PFSK-1 (cell line): Measurements from ENCODE around the gene ATP6V0A1.

ENCODE experiments used
- FOXP2 ChIP-seq: optimal IDR thresholded peaks from 2 replicates; pipeline ENCODE3; 2011; ENCODE audit warnings: borderline replicate concordance, control low read depth, inconsistent platforms; ENCODE audit not compliant: insufficient read depth; ENCODE audit errors: extremely low read length, extremely low read depth
- POLR2AphosphoS5 ChIP-seq: IDR thresholded peaks from 2 replicates; pipeline ENCODE4 v1.6.1; 2012; ENCODE audit warnings: low read depth, mild to moderate bottlenecking, control low read depth, low read length, moderate library complexity
- REST ChIP-seq, 2 experiments: IDR thresholded peaks; 2 replicates each; pipeline versions ENCODE4 v1.6.1 to v1.8.0; 2011 to 2012; ENCODE audit warnings: low read depth in 2 of 2, low read length in 2 of 2, control low read depth in 1 of 2, inconsistent platforms in 1 of 2, mild to moderate bottlenecking in 1 of 2, moderate library complexity in 1 of 2; ENCODE audit not compliant: insufficient read depth in 1 of 2
- SIN3A ChIP-seq: IDR thresholded peaks from 2 replicates; pipeline ENCODE4 v1.6.1; 2012; ENCODE audit warnings: mild to moderate bottlenecking, low read length, moderate library complexity, borderline replicate concordance; ENCODE audit not compliant: insufficient read depth
- TAF1 ChIP-seq: IDR thresholded peaks from 2 replicates; pipeline ENCODE4 v1.6.1; 2012; ENCODE audit warnings: low read length, control low read depth, borderline replicate concordance; ENCODE audit not compliant: insufficient read depth

The ATP6V0A1 gene

GRCh38 chr17:42502926-42503325 lies 44.2 kb downstream of the ATP6V0A1 start:
- TF ChIP-seq SIN3A (no peak), TAF1 (no peak), REST (IDR thresholded peaks at IDR 0.05; ENCODE audit: insufficient read depth in 1 of 2, low read depth in 2 of 2, low read length in 2 of 2) (no peak), POLR2AphosphoS5 (no peak), FOXP2 (no peak)

GRCh38 chr17:42507671-42508070 lies 49.0 kb downstream of the ATP6V0A1 start:
- TF ChIP-seq FOXP2 (no peak), TAF1 (no peak), POLR2AphosphoS5 (no peak)

GRCh38 chr17:42508426-42509165 lies 49.9 kb downstream of the ATP6V0A1 start:
- TF ChIP-seq REST (IDR thresholded peaks at IDR 0.05; ENCODE audit: insufficient read depth in 1 of 2, low read depth in 2 of 2, low read length in 2 of 2) (no peak), SIN3A (no peak), TAF1 (no peak), FOXP2 (no peak), POLR2AphosphoS5 (no peak)

- TF ChIP-seq SIN3A: no peak
- TF ChIP-seq FOXP2: no peak
- no peak for TF ChIP-seq TAF1
- no peak for TF ChIP-seq POLR2AphosphoS5
- TF ChIP-seq REST (IDR thresholded peaks at IDR 0.05; ENCODE audit: insufficient read depth in 1 of 2, low read depth in 2 of 2, low read length in 2 of 2): no peak
Measured at GRCh38 chr17:42509409-42509808, 50.7 kb downstream of the ATP6V0A1 start.

GRCh38 chr17:42509841-42510240 lies 51.2 kb downstream of the ATP6V0A1 start:
- TF ChIP-seq POLR2AphosphoS5: no peak
- TF ChIP-seq REST (IDR thresholded peaks at IDR 0.05; ENCODE audit: insufficient read depth in 1 of 2, low read depth in 2 of 2, low read length in 2 of 2): no peak
- TF ChIP-seq TAF1: no peak
- no peak for TF ChIP-seq SIN3A
- TF ChIP-seq FOXP2: no peak
